ENCODE data around the gene CTPS1. TPM values are rescaled to one million over a fixed set of nuclear protein-coding genes. Genes with fewer than 3 reads are reported as not detected.

The CTPS1 gene
- total RNA-seq, 1 experiment from 2014 or later = 112 TPM

DNA sequence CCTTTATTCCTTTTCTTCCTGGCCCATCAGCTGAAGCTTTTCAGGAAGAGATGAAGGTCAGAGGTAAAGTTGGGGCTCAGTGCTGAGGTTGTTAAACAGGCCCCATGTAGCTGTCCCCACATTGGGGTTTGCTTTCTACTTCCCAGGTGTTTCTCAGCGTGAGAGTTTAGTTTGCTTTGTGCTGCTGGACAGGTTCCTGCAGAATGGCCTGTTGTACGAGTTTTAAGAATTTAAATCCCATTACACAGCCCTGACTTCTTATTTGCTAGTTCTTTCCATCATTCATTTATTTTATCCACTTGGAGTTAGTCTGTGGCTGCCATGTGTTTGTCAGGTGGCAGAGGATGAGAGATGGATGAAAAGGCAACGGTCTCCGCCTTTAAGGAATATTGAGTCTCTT is 19.2 kb downstream of the CTPS1 start:
- Histone ChIP-seq H3K27me3 (no peaks in the 10 kb centered on the region), H3K27ac (no peak overlapping the region), H3K4me1 (peaks cover 13% of the 10 kb centered on the region), H3K4me3 (no peak overlapping the region), H3K36me3 (peaks cover 94% of the 10 kb centered on the region), H3K9me3 (replicated peaks) (no peaks in the 10 kb centered on the region)
- DNase-seq = no peak

DNA sequence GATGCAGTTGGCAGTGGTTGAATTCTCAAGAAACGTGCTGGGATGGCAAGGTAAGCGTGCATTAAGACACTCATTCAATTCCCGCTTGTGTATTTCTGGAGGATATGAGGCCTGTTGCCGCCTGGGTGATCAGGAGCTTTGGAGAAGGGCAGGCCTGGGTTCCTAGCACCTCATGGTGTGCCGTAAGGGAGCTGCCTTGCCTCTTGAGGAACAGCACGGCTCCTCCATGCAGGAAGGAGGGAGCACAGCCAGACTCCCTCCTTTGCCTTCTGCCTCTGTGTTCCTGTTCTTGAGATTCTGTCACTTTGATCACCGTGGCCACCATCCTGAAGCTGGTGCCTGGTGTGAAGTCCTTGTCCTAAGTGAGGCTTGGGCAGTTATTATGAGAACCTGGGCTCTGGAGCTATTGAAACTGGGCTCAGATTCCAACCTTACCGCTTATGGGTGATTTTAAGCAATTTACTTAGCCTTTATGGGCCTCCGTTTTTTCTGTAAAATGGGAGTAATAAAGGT is 23.7 kb downstream of the CTPS1 start:
- H3K36me3 ChIP-seq = peaks cover 94% of the 10 kb centered on the region
- H3K4me1 ChIP-seq = peaks cover 19% of the 10 kb centered on the region

GRCh38 chr1:41003640-41004220 is 24.2 kb downstream of the CTPS1 start:
- 0 out of 2 replicates have a peak overlapping the region, but pooled peaks have one; percentile 5 for H3K27ac ChIP-seq

More for the DNA sequence above, 23.7 kb downstream of the CTPS1 start:
- no peak overlapping the region for H3K4me3 ChIP-seq
- no peaks in the 10 kb centered on the region for H3K27me3 ChIP-seq
- 0 out of 2 replicates have a peak overlapping the region, but pooled peaks have one; percentile 5 for H3K27ac ChIP-seq
- H3K9me3 ChIP-seq (replicated peaks) = no peaks in the 10 kb centered on the region
- no peak for DNase-seq

DNA sequence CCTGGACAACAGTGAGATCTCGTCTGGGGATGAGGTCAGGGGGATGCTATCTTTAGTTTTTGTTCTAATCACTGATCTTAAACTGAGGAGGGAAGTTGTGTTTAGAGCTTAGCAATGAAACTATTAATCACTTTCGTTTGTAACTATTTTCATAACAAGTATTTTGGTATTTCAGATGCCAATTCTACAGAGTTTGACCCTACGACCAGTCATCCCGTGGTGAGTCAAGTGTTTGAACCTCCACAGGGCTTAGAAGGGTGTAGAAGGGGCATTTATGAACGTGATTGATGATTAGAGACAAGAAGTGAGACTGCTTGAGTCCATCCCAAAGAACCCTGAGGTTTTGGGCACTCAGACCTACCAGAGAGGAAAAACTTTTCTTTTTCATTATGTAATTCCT is 26.4 kb downstream of the CTPS1 start:
- Histone ChIP-seq H3K4me3 (no peak overlapping the region), H3K27me3 (no peaks in the 10 kb centered on the region), H3K36me3 (peaks cover 95% of the 10 kb centered on the region), H3K9me3 (replicated peaks) (no peaks in the 10 kb centered on the region), H3K27ac (no peak overlapping the region), H3K4me1 (peaks cover 19% of the 10 kb centered on the region)
- DNase-seq = no peak

More at GRCh38 chr1:41003640-41004220, 24.2 kb downstream of the CTPS1 start:
- no peaks in the 10 kb centered on the region for H3K9me3 ChIP-seq (replicated peaks)
- peak; percentile 100 for DNase-seq
- H3K36me3 ChIP-seq = peaks cover 95% of the 10 kb centered on the region
- H3K4me3 ChIP-seq = no peak overlapping the region
- H3K4me1 ChIP-seq = peaks cover 19% of the 10 kb centered on the region
- H3K27me3 ChIP-seq = no peaks in the 10 kb centered on the region

DNA sequence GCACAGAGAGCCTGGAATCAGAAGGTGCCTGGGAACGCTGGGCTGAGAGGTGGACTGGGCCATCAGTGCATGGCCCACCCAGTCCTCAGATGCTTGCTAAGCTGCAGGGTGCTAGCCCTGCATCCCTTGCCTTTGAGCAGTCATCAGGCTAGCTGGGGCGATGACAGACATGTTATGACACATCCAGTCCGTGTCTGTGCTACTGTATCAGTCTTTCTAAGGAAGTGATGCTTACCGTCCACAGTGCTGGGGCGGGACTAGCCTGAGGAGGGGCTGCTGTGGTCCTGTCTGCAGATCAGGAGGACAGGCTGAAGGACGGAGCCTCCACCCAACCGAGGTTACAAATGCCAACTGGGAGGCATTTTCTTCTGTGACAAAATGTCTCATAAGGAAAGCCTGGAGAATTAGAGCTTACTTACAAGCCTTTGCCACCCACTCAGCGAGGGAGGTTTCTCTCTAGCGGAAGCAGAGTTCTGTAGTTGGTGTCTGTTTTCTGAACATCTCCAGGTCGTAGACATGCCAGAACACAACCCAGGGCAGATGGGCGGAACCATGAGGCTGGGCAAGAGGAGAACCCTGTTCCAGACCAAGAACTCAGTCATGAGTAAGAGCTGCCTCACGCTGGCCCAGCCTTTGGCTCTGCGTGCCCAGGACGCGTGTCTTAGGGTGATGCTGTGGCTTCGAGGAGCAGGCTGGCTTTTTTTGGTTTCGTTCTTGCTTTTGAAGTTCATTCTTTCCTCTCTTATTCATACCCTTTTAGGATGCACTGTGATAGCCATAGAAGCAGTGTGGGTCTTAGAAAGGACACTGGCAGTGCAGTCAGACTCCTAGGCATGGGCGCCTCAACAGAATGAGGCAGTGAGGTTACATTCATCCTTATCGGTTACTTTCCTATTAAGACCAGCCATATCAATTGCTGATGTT is 27.7 kb downstream of the CTPS1 start:
- no peak for DNase-seq
- H3K27me3 ChIP-seq = no peaks in the 10 kb centered on the region
- H3K27ac ChIP-seq = no peak overlapping the region
- no peak overlapping the region for H3K4me3 ChIP-seq
- peaks cover 95% of the 10 kb centered on the region for H3K36me3 ChIP-seq
- H3K4me1 ChIP-seq = peaks cover 19% of the 10 kb centered on the region
- no peaks in the 10 kb centered on the region for H3K9me3 ChIP-seq (replicated peaks)

DNA sequence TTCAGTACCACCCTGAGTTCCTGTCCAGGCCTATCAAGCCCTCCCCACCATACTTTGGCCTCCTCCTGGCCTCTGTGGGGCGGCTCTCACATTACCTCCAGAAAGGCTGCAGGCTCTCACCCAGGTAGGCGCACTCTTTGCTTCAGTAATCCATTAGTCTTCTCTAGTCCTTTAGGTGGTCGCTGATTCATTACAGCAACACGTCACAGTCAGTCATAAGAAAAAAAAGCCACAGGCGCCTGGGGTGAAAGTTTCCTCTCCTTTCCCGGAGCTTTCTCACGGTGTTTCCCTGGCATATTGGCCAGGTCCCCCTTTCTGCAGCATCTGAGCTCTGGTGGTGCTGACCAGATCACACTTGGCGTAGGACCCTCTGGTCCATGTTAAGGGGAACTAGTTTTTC is 30.0 kb downstream of the CTPS1 start:
- DNase-seq = no peak
- Histone ChIP-seq H3K36me3 (peaks cover 100% of the 10 kb centered on the region), H3K27ac (no peak overlapping the region), H3K27me3 (no peaks in the 10 kb centered on the region), H3K4me1 (no peaks in the 10 kb centered on the region), H3K9me3 (replicated peaks) (no peaks in the 10 kb centered on the region), H3K4me3 (no peak overlapping the region)

DNA sequence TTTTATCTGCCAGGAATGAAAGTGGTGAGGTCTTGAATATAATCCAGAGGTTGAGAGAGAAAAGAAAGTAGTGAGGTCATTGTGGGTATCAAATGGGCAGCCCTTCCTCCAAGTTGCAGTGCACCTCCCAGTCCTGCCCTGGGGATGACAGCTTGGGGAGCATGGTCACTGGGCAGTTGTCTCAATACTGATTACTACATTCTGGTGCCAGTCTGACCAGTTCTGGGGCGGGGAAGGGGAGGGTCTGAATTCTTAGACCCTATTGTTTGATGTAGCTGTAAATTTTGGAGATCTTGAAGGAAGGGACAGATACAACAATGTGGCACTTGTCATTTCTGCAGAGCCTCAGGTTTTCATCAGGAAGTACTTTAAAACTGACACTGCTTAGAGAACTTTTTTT is 30.8 kb downstream of the CTPS1 start:
- H3K27me3 ChIP-seq = no peaks in the 10 kb centered on the region
- H3K9me3 ChIP-seq (replicated peaks) = no peaks in the 10 kb centered on the region
- DNase-seq = no peak
- peaks cover 94% of the 10 kb centered on the region for H3K36me3 ChIP-seq
- H3K4me3 ChIP-seq = no peak overlapping the region
- H3K4me1 ChIP-seq = no peaks in the 10 kb centered on the region
- H3K27ac ChIP-seq = no peak overlapping the region

DNA sequence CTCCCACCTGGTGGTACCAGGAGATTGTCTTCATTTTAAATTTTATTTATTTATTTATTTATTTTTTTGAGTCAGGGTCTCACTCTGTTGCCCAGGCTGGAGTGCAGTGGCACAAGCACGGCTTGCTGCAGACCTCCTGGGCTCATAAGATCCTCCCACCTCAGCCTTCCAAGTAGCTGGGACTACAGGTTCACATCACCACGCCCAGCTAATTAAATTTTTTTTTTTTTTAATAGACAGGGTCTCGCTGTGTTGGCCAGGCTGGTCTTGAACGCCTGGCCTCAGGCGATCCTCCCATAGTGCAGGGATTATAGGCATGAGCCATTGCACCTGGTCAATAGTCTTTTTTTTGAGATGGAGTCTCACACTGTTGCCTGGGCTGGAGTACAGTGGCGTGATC is 33.5 kb downstream of the CTPS1 start:
- Histone ChIP-seq H3K9me3 (replicated peaks) (no peaks in the 10 kb centered on the region), H3K4me1 (no peaks in the 10 kb centered on the region), H3K4me3 (no peak overlapping the region), H3K36me3 (peaks cover 90% of the 10 kb centered on the region), H3K27ac (no peak overlapping the region), H3K27me3 (no peaks in the 10 kb centered on the region)
- no peak for DNase-seq

- no peak for DNase-seq
- peaks cover 87% of the 10 kb centered on the region for H3K36me3 ChIP-seq
- no peaks in the 10 kb centered on the region for H3K4me1 ChIP-seq
- H3K4me3 ChIP-seq = no peak overlapping the region
- H3K27ac ChIP-seq = no peak overlapping the region
- no peaks in the 10 kb centered on the region for H3K27me3 ChIP-seq
- no peaks in the 10 kb centered on the region for H3K9me3 ChIP-seq (replicated peaks)
Measured at GRCh38 chr1:41013796-41014195, 34.3 kb downstream of the CTPS1 start.

- no peak overlapping the region for H3K27ac ChIP-seq
Measured at GRCh38 chr1:41014871-41015270, 35.4 kb downstream of the CTPS1 start.

DNA sequence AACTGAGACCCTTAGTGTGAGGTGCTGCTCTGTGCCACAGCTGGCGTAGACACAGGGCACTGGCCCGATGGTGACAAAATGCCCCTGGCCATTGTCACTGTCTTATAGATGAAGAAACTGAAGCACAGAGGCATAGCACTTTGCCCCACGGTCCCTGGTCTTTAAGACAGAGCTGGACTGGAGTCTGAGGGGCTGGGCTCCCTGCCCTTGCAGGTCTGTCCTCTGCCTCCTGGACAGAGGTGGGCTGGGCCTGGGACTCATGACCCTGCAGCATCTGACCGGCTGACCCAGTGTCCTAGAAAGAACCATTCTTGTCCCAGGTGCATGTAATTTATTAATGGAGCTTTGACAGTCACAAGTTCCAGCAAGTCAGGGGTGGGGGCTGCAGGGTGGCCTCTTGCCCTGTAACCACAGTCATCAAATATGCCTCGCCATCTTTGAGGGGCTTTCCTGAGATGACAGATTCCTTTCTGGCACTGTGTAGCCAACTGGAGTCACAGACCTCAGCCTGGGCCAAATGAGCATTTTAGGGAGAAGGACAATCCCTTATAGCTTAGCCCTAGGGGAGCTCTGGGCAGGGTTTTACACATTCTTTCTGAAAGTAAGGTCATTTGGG is 35.9 kb downstream of the CTPS1 start:
- H3K4me1 ChIP-seq = no peaks in the 10 kb centered on the region
- H3K4me3 ChIP-seq = no peak overlapping the region
- no peaks in the 10 kb centered on the region for H3K9me3 ChIP-seq (replicated peaks)
- no peaks in the 10 kb centered on the region for H3K27me3 ChIP-seq
- peaks cover 71% of the 10 kb centered on the region for H3K36me3 ChIP-seq
- DNase-seq = no peak
- no peak overlapping the region for H3K27ac ChIP-seq

More at GRCh38 chr1:41014871-41015270, 35.4 kb downstream of the CTPS1 start:
- peaks cover 76% of the 10 kb centered on the region for H3K36me3 ChIP-seq
- H3K4me1 ChIP-seq = no peaks in the 10 kb centered on the region
- no peaks in the 10 kb centered on the region for H3K9me3 ChIP-seq (replicated peaks)
- DNase-seq = no peak
- H3K27me3 ChIP-seq = no peaks in the 10 kb centered on the region
- H3K4me3 ChIP-seq = no peak overlapping the region

DNA sequence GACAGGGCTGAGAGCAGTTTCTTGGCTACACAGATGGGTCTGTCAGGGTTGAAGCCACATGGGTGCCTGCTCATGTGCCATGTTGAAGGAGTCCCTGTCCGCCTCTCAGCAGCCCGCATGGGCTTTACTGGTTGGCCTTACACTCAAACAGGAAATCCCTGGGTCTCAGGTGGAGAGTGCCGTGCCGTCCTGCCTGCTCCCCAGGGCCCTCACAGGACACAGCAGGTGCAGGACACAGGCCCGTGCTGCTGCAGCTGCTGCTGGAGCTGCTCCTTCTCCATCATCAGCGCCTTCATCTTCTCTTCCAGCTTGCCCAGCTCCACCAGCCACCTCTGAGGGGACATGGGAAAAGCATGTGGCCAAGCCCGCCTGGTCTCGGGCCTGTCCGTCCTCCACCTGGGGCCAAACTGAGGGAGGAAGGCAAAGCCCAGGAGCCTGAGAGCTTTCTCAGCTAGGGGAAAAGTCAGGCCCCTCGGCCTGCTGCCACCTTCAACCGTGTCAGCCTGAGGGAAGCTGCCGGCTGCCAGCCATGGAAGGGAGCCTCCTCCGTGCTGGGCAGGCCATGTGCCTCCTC is 36.5 kb downstream of the CTPS1 start:
- Histone ChIP-seq H3K9me3 (replicated peaks) (no peaks in the 10 kb centered on the region), H3K27ac (no peak overlapping the region), H3K4me1 (no peaks in the 10 kb centered on the region), H3K36me3 (peaks cover 65% of the 10 kb centered on the region), H3K4me3 (no peak overlapping the region), H3K27me3 (no peaks in the 10 kb centered on the region)
- DNase-seq = no peak

DNA sequence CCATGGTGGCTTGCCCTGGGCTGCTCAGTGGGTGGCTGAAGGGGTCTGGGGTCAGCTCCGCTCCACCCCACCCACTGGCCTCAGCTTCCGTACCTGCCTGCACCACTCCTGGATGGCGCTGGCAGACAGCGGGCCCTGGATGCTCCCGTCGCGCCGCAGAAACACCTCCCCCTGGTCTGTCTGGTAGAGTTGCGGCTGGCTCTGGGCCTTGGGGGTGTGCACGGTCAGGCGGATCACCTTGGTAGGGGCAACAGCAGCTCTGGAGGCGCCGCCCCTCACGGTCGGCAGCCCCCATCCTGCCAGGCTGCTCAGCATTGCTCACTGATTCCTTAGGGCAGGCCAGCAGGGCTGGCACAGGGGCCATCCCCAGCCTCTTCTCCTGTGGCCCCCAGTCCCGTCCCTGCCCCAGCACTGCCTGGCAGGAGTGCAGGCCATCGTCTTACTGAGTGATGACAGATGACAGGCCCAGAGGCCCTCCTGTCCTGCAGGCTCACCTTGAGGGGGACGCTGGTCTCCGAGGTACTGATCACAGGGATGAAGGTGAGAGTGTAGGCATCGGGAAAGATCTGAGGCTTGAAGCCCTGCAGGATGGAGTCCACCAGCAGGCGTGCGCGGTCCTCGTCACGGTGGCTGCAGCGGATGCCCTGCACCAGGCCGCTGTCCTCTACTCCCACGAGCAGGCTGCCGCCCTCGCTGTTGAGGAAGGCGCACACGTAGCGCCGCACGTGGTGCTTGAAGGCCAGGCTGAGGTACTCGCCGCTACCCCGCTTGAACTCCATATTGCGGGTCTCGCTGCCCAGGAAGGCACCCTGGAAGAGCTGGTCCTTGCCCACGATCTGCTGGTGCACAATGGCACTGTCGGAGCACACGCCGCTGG is 37.9 kb downstream of the CTPS1 start:
- no peaks in the 10 kb centered on the region for H3K9me3 ChIP-seq (replicated peaks)
- no peak overlapping the region for H3K4me3 ChIP-seq
- no peak overlapping the region for H3K27ac ChIP-seq
- no peak for DNase-seq
- no peaks in the 10 kb centered on the region for H3K4me1 ChIP-seq
- peaks cover 51% of the 10 kb centered on the region for H3K36me3 ChIP-seq
- no peaks in the 10 kb centered on the region for H3K27me3 ChIP-seq

DNA sequence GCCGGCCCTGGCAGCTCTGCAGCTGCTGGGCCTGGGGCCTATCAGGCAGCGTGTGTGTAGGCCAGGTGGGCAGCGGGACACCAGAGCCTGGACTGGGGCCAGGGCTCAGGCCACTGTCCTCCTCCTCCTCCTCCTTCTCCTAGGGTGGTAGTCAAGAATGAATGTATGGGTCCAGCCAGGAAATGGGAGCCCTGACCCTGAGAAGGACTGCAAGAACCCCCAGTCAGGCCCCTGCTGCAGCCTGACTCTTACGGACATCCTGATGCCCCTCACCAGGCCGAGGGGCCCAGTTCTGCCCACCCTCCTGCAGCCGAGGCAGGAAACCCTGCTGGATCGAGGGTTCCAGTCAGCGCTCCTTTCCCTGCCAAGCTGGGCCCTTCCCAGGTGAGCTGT is 38.5 kb downstream of the CTPS1 start:
- no peak for DNase-seq
- Histone ChIP-seq H3K36me3 (peaks cover 45% of the 10 kb centered on the region), H3K27me3 (no peaks in the 10 kb centered on the region)

More for the DNA sequence above, 38.5 kb downstream of the CTPS1 start:
- no peak overlapping the region for H3K27ac ChIP-seq
- no peaks in the 10 kb centered on the region for H3K9me3 ChIP-seq (replicated peaks)
- H3K4me1 ChIP-seq = no peaks in the 10 kb centered on the region
- H3K4me3 ChIP-seq = no peak overlapping the region

Measured in SJCRH30 (cell line).